Inflammatory macrophage treated with lipopolysaccharide for 4 hours (primary cell): ENCODE results near the gene MCFD2.
"Not testable (repeated sequence)": the region's sequence is repeated elsewhere in the genome, so short reads cannot be mapped to it uniquely, and the experiment has no call there.

ENCODE experiments used
- DNase-seq: peaks from one replicate; pipeline ENCODE4 v3.0.0-alpha.2; 2020

The MCFD2 gene

DNA sequence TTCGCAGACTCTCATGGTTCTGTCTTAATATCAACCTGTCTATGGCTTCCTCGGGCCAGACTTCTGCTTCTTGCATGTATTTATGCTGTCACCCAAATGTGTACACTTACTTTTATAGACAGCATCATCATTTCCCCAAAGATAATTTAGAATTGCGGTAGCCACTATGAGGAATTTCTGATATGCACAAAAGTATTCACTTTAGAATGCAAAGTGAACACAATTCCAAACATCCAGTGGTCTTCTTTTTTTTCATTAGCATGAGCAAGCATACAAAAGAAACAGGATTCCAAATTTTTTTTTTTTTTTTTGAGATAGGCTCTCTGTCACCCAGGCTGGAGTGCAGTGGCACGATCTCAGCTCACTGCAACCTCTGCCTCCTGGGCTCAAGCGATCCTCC is 21.0 kb upstream of the MCFD2 start:
- DNase-seq = no peak

DNA sequence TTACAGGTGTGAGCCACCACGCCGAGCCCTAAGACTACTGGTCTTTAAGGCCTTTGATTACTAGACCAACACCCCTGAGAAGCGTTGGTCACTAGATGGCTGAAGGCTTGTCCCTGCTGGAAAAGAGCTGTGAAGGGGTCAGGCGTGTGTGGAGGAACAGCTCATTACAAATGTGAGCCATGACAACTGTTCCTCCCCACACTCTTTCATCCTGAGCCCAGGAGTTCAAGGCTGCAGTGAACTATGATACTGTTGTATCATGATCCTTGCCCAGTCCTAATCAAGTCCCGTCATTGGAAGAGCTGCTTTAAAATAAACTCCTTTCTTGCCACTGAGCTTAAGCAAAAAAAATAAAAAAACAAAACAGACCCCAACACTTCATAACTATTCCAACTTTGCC is 19.5 kb upstream of the MCFD2 start:
- DNase-seq = no peak

DNA sequence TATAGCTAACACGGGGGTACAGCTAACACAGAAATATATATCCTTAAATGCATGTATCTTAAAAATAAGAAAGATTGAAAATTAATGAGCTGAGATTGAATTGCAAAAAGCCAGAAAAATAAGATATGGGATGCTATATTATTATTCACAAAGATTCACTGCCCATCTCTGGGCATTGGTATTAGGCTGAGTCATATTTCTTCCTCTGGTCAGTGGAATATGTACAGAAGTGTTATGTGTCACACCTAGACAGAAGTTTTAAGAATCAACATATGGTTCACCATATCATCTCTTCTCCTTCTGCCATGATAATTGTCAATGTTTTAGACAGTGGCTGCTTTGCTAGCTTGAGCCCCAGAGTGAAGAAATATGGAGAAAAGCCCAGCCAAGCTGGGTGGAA is 14.0 kb upstream of the MCFD2 start:
- DNase-seq = no peak

GRCh38 chr2:46926863-46927262 is 11.3 kb upstream of the MCFD2 start:
- DNase-seq = no peak

- no peak for DNase-seq
Measured at GRCh38 chr2:46925474-46926351, 10.1 kb upstream of the MCFD2 start.

DNA sequence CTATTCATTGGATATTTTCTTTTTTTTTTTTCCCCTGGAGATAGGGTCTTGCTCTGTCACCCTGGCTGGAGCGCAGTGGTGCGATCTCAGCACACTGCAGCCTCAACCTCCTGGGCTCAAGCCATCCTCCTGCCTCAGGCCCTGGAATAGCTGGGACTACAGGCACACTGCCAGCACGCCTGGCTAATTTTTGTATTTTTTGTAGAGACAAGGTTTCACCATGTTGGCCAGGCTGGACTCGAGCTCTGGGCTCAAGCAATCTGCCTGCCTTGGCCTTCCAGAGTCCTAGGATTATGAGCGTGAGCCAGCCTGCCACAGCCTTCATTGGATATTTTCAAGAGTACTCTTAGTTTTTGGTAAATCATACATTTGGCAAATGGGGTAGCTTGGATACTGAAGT is 9.0 kb upstream of the MCFD2 start:
- DNase-seq = no peak

GRCh38 chr2:46924038-46924437 is 8.4 kb upstream of the MCFD2 start:
- no peak for DNase-seq

DNA sequence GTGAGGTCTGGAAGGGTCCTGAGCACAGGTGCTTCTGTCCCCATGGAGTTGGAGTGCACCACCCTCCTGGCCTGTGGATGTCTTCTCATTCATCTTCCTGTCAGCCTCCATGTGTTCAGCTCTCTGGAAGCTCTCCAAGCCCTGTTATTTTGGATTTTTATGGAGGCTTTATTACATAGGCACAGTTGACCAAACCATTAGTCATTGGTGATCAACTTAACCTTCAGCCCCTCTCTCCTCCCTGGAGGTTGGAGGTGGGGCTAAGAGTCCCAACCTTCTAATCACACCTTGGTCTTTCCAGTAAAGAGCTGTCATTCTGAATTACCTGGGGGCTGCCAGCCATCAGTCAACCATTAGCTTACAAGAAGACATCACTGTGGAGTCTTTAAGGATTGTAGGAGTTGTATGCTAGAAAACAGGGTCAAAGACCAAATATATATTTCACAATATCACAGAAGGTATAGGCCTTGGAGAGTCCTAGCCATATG is 7.5 kb upstream of the MCFD2 start:
- no peak for DNase-seq

DNA sequence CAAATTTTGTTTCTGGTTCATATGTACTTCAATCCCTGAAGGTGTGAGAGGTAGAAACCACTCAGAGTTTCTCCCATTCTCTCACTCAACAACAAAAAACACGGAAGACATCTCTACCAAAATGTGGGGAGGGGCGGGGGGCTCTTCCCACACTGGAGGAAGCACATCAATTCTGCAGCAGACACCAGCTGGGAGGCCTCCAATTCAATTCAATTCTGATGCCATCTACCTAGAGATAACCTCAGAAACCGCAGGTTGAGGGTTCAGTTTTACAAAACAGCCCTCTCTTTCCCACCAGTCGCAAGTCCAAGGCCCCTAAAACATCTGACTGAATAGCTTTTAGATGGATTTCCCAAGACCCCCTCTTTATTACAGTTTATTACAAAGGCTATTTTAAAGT is 7.0 kb upstream of the MCFD2 start:
- DNase-seq = no peak

DNA sequence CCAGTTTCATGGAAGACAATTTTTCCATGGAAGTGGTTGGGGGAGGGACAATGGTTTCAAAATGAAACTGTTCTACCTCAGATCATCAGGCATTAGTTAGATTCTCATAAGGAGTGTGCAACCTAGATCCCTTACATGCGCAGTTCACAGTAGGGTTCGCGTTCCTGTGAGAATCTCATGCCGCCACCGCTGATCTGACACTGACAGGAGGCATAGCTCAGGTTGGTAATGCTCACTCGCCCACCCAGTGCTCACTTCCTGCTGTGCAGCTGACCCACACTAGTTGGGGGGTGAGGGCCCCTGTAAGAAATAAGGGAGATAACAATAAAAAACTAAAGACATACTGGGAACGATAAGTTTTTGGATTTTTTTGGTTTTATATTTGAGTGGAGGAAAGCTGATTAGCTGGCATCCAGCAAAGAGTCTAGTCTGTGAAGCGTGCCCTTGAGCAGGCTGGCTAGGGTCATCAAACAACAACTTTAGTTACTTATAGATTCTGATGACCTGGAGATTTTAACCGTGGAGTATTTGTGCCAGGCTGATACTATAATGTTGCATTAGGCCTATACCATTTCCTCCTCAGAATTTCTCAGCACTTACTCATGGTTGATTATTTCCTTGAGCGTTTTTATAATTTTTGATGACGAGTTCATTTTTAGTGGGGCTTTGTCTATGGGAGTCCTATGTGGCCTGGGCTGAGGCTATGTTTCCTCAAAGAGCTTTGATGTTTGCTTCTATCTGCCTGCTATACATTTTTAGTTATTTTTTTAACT is 6.3 kb upstream of the MCFD2 start:
- DNase-seq = no peak

- no peak for DNase-seq
Measured at GRCh38 chr2:46917628-46918027, 2.0 kb upstream of the MCFD2 start.

GRCh38 chr2:46915811-46916630 is 415 bp upstream of the MCFD2 start:
- peak; percentile 74 for DNase-seq

DNA sequence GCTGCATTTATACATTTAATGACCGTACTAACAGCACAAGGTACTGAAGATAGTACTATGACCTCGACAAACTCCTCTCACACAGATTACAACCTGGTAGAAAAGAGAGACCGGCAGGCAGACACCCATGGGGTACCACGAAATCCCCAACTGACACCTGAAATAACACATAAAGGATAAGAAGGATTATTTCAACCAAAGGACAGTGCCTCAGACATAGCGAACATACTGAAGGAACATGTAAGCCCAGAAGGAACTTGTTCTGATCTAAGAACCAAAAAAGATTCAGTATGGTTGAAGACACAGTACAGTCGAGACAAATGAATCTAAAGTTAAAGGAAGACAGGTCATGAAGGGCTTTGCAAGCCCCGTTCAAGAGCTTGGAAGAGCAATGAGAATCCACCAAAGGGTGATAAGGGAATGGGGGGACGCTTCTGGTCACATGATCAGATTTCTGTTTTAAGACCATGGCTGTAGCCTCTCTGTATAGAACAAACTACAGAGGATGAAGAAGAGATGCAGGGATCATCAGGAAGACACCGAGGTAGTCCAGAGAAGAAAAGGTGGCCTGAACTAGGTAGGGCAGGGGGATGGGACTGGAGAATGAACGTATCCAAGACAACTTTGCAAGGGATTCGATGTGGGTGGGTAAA is 902 bp downstream of the MCFD2 start:
- no peak for DNase-seq

GRCh38 chr2:46913471-46914381 is 1.9 kb downstream of the MCFD2 start:
- peak; percentile 7 for DNase-seq

DNA sequence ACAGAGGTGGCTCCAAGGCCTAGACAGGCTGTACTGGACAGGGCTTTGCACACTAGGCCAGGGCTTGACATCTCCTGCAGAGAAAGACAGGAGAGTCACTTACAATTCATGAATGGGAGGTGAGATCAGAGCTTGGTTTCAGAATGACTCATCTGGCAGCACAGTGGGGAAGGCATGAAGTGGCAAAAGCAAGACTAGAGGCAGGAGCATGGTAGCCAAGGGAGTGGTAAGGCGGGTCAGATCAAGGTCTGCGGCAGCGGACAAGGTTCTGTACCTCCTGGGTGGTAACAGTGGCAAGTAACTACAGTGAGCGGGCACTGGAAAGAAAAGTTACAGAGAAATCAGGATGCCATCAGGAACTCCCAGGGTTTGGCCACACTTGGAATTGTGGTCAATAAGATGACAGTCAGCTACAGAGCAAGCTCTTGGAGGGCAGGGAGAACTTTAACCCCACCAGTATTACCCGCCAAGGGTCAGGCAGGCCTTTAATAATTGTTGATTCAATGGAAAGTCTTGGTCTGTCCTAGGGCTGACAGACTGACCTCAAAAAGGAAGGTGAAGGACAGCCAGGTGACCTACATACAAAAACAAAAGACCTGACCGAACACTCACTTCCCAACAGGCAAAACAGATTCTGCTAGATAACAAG is 5.7 kb downstream of the MCFD2 start:
- peak; percentile 13 for DNase-seq

DNA sequence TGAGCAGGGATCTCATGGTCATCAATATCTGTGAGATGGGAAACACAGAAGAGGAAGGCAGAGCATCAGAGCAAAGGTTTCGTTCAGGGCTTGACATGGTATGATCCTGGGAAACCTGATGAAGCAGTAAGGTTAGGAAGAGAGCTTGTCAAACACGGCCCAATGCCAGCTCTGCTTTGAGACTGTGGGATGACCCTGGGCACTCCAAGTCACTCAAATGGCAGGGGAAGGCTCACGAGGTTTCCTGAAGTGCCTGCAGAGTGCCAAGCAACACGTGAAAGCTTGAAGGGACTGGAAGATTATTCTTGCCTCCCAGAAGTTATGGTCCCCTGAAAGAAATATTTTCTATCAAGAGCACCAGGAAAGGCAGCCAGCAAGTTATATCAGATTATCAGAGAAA is 6.5 kb downstream of the MCFD2 start:
- DNase-seq = no peak

GRCh38 chr2:46904908-46905678 is 10.5 kb downstream of the MCFD2 start:
- DNase-seq = not testable (repeated sequence)

DNA sequence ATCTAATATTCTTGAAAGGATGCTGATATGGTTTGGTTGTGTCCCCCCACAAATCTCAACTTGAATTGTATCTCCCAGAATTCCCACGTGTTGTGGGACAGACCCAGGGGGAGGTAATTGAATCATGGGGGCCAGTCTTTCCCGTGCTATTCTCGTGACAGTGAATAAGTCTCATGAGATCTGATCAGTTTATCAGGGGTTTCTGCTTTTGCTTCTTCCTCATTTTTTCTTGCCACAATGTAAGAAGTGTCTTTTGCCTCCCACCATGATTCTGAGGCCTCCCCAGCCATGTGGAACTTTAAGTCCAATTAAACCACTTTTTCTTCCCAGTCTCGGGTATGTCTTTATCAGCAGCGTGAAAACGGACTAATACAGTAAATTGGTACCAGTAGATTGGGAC is 12.6 kb downstream of the MCFD2 start:
- peak; percentile 66 for DNase-seq

DNA sequence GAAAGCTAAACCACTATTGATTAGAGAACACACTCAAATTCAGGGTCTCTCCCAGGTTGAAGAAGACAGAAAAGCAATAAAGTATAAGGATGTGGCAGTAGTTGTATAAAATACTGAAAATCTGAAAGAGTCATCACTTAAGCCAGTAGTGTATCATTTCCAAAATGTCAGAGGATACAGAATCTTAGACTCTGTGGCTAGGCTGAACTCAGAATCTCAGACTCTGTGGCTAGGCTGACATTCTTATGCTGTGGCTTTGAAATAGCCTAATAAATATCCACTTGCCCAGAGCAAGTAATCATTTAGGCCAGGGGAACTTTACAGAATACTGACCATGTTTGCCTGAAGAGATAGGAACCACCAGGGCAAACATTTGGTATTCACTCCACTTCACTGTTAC is 13.1 kb downstream of the MCFD2 start:
- DNase-seq = no peak

GRCh38 chr2:46901611-46902010 is 14.0 kb downstream of the MCFD2 start:
- DNase-seq = no peak
